ENCODE results near the gene PIGU.
A peak's percentile ranks its signal among the peaks of the same experiment; 100 is the strongest.

The PIGU gene

DNA sequence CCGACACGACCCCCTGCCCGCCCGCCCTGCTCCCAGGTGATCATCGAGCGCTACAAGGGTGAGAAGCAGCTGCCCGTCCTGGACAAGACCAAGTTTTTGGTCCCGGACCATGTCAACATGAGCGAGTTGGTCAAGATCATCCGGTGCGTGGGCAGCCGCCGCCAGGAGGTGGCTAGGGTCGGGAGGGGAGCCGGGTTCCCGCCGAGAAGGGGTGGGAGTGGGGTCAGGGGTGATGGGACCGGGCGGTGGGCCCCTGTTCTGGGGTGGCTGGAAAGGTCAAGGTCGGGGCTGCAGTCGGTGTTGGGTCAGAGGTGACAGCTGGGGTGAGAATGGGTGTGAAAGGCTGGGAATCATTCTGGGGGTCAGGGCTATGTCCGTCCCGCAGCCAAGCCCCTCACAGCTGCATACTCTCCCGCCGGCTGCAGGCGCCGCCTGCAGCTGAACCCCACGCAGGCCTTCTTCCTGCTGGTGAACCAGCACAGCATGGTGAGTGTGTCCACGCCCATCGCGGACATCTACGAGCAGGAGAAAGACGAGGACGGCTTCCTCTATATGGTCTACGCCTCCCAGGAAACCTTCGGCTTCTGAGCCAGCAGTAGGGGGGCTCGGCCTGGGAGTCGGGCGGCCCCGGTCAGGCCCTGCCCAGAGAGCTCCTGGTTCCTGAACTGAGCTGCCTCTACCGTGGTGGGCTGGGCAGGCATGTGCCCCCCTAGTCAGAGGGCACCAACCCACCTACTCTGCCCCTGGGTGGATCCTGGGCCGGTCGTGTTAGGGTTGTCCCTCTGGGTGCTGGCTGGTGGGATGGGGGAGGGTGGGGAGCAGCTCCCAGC is 117.4 kb downstream of the PIGU start:
- CTCF ChIA-PET: interaction anchor here (0.6 to 1.7 kb wide), 4 partner anchors 21 to 247 kb away, joined by 3 to 6 read pairs (median 4); no protein-coding TSS in a partner anchor
- TF ChIP-seq, protein P1, sequence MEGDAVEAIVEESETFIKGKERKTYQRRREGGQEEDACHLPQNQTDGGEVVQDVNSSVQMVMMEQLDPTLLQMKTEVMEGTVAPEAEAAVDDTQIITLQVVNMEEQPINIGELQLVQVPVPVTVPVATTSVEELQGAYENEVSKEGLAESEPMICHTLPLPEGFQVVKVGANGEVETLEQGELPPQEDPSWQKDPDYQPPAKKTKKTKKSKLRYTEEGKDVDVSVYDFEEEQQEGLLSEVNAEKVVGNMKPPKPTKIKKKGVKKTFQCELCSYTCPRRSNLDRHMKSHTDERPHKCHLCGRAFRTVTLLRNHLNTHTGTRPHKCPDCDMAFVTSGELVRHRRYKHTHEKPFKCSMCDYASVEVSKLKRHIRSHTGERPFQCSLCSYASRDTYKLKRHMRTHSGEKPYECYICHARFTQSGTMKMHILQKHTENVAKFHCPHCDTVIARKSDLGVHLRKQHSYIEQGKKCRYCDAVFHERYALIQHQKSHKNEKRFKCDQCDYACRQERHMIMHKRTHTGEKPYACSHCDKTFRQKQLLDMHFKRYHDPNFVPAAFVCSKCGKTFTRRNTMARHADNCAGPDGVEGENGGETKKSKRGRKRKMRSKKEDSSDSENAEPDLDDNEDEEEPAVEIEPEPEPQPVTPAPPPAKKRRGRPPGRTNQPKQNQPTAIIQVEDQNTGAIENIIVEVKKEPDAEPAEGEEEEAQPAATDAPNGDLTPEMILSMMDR (conservative IDR thresholded peaks at IDR 0.05; ENCODE audit: low read depth): no peak
- peak overlapping the region; percentile 74 for H3K27ac ChIP-seq
- POLR2A ChIA-PET (ENCODE audit: low non-redundant PET): interaction anchor here (0.5 to 1.4 kb wide), 3 partner anchors 42 to 91 kb away, joined by 3 to 6 read pairs (median 5); partner anchors contain the start of gene DYNLRB1
- no peak for DNase-seq (ENCODE audit: low spot score)

DNA sequence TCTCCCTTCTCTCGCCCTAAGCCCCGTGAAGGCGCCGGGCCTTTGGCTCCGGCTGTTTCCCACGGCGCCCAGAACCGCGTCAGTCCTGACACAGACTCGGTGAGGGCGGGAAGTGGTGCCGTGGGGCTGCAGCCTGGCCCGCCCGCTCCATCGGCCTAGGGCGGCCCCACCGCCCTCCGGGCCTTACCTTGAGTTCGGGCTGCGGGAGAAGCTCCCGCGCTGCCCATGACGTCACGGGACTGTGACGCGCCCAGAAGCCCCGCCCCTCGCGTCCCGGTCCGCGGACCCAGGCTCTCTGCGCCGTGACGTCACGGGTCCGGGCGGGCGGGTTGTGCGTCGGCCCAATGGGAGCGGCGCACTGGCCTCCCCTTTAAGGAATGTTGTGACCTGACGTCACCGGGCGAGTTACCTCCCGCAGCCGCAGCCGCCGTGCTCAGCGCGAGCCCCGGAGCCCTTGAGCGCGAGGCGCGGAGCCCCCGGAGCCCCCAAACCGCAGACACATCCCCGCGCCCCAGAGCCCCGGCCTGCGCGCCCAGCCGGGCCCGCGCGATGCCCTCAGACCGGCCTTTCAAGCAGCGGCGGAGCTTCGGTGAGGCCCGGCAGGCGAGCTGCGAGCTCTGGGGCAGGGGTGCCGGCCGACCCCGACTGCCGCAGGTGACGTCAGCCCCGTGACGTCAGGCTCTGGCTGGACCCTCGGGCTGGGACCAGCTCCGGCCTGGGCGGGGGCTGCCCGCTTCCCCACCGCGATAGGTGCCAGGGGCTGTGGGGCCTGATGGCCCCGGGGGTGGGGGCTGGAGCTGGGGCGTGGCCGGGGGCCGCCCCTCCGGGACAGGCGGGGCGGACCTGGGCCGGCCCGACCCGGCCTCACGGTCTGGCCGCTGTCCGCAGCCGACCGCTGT is 118.3 kb downstream of the PIGU start, which contains the start of gene MAP1LC3A:
MAP1LC3A (plus strand) TSS at position 399 of the 899 bp plus-strand sequence; CDS start at position 550, 151 bp downstream.
- CTCF ChIA-PET: interaction anchor here (0.9 to 1.7 kb wide), 4 partner anchors 9 to 256 kb away, joined by 3 to 6 read pairs (median 4); partner anchors contain the start of gene AHCY
- peak within 1 kb of the TSS; percentile 74 for H3K27ac ChIP-seq
- TF ChIP-seq, protein P1 (conservative IDR thresholded peaks at IDR 0.05; ENCODE audit: low read depth): no peak
- peak; percentile 99 for DNase-seq (ENCODE audit: low spot score)
- POLR2A ChIA-PET (ENCODE audit: low non-redundant PET): interaction anchor here (0.6 to 1.4 kb wide), 3 partner anchors 38 to 92 kb away, joined by 3 to 6 read pairs (median 3); partner anchors contain the start of gene DYNLRB1

DNA sequence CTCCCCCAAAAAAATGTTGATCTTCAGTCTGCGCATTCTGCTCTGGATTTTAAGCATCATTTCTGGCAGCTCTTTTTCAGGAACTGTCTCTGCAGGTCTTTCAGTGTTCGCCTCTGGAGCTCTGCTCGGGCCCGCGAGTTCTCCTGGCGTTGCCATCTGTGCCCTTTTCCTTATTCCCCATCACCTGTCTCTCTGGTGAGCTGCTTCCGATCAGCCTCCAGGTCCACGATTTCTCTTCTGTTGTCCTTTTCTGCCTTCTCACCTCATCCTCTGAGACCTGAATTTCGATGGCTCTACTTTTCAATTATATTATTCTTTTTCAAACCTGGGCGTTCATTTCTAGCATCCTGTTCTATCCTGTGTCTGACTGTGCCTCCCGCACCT is 119.0 kb downstream of the PIGU start:
- H3K27ac ChIP-seq: peak overlapping the region; percentile 74
- TF ChIP-seq, protein P1 (conservative IDR thresholded peaks at IDR 0.05; ENCODE audit: low read depth): no peak
- ChIA-PET CTCF (interaction anchor here (0.9 to 1.7 kb wide), 4 partner anchors 10 to 255 kb away, joined by 3 to 6 read pairs (median 4); partner anchors contain the start of gene AHCY), POLR2A (ENCODE audit: low non-redundant PET) (interaction anchor here (0.6 to 1.4 kb wide), 2 partner anchors 37 to 42 kb away, joined by 3 to 6 read pairs; partner anchors contain the start of gene DYNLRB1)
- DNase-seq (ENCODE audit: low spot score): peak; percentile 41

DNA sequence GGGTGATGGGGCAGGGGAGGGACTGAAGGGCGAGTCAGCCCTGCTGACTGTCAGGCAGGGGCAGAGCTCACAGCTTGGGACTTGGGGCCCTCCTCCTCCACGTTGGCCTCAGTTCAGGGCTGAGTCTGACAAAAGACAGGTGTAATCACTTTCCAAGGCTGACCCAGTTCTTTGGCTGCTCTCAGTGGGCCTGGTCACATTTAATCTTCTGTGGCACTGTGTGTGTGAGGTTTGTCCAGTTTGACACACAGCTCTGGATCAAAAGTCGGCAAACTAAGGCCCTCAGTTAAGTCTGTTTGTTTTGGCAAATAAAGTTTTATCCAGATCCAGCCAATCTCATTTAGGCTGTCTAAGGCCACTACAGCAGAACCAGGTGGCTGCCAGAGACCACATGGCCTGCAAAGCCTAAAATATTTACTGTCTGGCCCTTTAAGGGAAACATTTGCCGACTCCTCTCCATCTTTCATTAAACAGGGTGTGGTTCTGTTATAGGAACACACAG is 123.5 kb downstream of the PIGU start:
- TF ChIP-seq, protein P1 (conservative IDR thresholded peaks at IDR 0.05; ENCODE audit: low read depth): no peak
- ChIA-PET CTCF (interaction anchor here (0.6 to 1.2 kb wide), 4 partner anchors 93 to 241 kb away, joined by 3 read pairs; no protein-coding TSS in a partner anchor), POLR2A (ENCODE audit: low non-redundant PET) (no interaction called here)
- H3K27ac ChIP-seq: peak overlapping the region; percentile 40
- DNase-seq (ENCODE audit: low spot score): no peak

DNA sequence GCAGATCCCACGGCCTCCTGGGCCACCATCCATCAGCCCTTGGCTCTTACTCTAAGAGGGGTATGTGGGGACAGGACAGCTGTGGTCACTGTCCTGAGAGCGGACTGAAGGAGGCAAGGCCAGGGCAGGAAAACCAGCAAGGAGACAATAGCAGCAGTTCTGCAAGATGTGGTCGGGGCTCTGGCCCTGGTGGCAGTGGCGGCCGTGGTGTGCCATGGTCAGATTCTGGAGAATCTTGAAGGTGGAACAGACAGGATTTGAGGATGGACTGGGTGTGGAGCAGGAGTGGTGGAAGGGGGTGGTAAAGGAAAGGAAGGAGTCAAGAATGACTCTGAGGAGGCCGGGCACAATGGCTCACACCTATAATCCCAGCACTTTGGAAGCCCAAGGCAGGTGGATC is 124.3 kb downstream of the PIGU start:
- CTCF ChIA-PET: interaction anchor here (0.6 kb wide), 1 partner anchor 93 kb away, joined by 3 read pairs; no protein-coding TSS in a partner anchor
- no peak overlapping the region for H3K27ac ChIP-seq
- TF ChIP-seq, protein P1 (conservative IDR thresholded peaks at IDR 0.05; ENCODE audit: low read depth): no peak
- POLR2A ChIA-PET (ENCODE audit: low non-redundant PET): no interaction called here
- DNase-seq (ENCODE audit: low spot score): no peak

Data from RWPE1 (cell line).